ENCODE measurements around the gene COL12A1.

DNA sequence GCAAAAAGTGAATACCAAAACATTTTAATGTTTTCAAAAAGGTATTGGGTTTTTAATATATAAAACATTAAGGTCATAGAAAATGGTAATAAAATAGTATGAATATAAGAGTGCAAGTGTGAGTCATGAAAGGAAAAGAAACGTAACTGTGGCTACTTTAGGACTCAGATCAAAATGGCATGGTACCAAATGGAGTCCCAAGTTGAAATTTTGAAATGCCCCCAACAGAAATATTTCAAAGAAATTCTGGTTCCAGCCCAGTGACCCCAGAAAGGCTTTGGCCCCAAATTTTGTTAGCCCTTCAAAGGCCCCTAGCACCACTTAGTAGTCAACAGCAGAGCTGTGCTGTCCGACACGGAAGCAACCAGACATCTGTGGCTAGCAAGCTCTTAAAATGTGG is 6.0 kb downstream of the COL12A1 start:
- no peak for TF ChIP-seq CTCF (IDR thresholded peaks at IDR 0.05)
- no peak for TF ChIP-seq POLR2A (IDR thresholded peaks at IDR 0.05)
